ENCODE data around the gene HDAC9. TPM values are rescaled to one million over a fixed set of nuclear protein-coding genes. Genes with fewer than 3 reads are reported as not detected.

Gene HDAC9
- total RNA-seq, 1 donor from 2014 or later, result 3.6 TPM

GRCh38 chr7:18474944-18475343 lies 20.6 kb upstream of the HDAC9 start:
- no peak overlapping the region for H3K4me3 Mint-ChIP-seq (ENCODE audit: low read depth)

DNA sequence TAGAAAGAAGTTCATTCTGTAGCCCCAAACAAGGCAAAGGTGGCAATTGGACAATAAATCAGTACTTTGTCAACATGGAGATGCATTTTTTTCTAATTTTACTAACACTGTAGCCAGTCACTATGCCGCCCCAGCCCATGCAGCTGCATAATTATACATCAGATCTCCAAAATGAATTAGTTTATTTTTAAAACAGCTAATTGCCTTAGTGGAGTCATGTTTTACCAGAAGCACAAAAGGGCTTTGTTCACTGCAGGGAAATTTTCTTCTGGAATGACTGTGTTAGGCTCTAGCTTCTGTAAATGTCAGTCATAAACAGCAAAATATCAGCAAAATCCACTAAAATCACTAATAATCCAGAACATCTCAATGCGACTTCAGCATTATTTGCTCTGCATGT lies 20.1 kb upstream of the HDAC9 start:
- no peaks in the 10 kb centered on the region for H3K9me3 Mint-ChIP-seq (ENCODE audit: low read depth)
- no peak overlapping the region for H3K27ac Mint-ChIP-seq
- H3K4me3 Mint-ChIP-seq (ENCODE audit: low read depth), result no peak overlapping the region
- TF ChIP-seq, protein P1, sequence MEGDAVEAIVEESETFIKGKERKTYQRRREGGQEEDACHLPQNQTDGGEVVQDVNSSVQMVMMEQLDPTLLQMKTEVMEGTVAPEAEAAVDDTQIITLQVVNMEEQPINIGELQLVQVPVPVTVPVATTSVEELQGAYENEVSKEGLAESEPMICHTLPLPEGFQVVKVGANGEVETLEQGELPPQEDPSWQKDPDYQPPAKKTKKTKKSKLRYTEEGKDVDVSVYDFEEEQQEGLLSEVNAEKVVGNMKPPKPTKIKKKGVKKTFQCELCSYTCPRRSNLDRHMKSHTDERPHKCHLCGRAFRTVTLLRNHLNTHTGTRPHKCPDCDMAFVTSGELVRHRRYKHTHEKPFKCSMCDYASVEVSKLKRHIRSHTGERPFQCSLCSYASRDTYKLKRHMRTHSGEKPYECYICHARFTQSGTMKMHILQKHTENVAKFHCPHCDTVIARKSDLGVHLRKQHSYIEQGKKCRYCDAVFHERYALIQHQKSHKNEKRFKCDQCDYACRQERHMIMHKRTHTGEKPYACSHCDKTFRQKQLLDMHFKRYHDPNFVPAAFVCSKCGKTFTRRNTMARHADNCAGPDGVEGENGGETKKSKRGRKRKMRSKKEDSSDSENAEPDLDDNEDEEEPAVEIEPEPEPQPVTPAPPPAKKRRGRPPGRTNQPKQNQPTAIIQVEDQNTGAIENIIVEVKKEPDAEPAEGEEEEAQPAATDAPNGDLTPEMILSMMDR (IDR thresholded peaks at IDR 0.05; ENCODE audit: unreplicated experiment), result no peak
- no peak for DNase-seq (ENCODE audit: low spot score, unreplicated experiment)
- no peaks in the 10 kb centered on the region for H3K36me3 Mint-ChIP-seq (ENCODE audit: insufficient read depth)
- H3K4me1 Mint-ChIP-seq (ENCODE audit: low read depth), result peaks cover 3% of the 10 kb centered on the region
- no peaks in the 10 kb centered on the region for H3K27me3 Mint-ChIP-seq

More at GRCh38 chr7:18474944-18475343, 20.6 kb upstream of the HDAC9 start:
- H3K27ac Mint-ChIP-seq, result no peak overlapping the region
- H3K27me3 Mint-ChIP-seq, result no peaks in the 10 kb centered on the region
- H3K9me3 Mint-ChIP-seq (ENCODE audit: low read depth), result no peaks in the 10 kb centered on the region
- peaks cover 3% of the 10 kb centered on the region for H3K4me1 Mint-ChIP-seq (ENCODE audit: low read depth)
- H3K36me3 Mint-ChIP-seq (ENCODE audit: insufficient read depth), result no peaks in the 10 kb centered on the region
- no peak for DNase-seq (ENCODE audit: low spot score, unreplicated experiment)
- TF ChIP-seq, protein P1 (IDR thresholded peaks at IDR 0.05; ENCODE audit: unreplicated experiment), result no peak

GRCh38 chr7:18481776-18482175 lies 13.8 kb upstream of the HDAC9 start:
- TF ChIP-seq, protein P1 (IDR thresholded peaks at IDR 0.05; ENCODE audit: unreplicated experiment), result no peak
- no peak overlapping the region for H3K4me3 Mint-ChIP-seq (ENCODE audit: low read depth)

DNA sequence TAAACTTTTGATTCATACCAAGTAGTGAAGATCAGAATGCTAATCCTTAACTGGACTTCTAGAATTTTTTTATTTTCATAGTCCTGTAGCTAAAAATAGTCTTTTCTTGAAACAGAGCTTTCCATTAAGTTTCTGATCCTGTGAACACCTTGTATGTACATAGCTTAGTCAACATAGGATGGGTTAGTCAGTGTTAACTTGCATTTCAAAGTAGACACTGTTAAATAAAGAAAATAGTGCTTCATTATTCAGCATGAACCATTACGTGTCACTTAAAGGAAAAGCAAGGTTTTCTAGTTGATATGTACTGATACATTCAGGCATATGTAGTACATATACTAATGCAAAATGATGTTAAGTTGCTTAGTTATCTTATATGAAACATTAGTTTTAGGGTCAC lies 7.5 kb upstream of the HDAC9 start:
- no peaks in the 10 kb centered on the region for H3K36me3 Mint-ChIP-seq (ENCODE audit: insufficient read depth)
- H3K4me1 Mint-ChIP-seq (ENCODE audit: low read depth), result peaks cover 2% of the 10 kb centered on the region
- no peaks in the 10 kb centered on the region for H3K9me3 Mint-ChIP-seq (ENCODE audit: low read depth)
- no peak for DNase-seq (ENCODE audit: low spot score, unreplicated experiment)
- no peaks in the 10 kb centered on the region for H3K27me3 Mint-ChIP-seq
- TF ChIP-seq, protein P1 (IDR thresholded peaks at IDR 0.05; ENCODE audit: unreplicated experiment), result no peak
- H3K4me3 Mint-ChIP-seq (ENCODE audit: low read depth), result no peak overlapping the region
- H3K27ac Mint-ChIP-seq, result no peak overlapping the region

More at GRCh38 chr7:18481776-18482175, 13.8 kb upstream of the HDAC9 start:
- DNase-seq (ENCODE audit: low spot score, unreplicated experiment), result no peak
- no peak overlapping the region for H3K27ac Mint-ChIP-seq
- no peaks in the 10 kb centered on the region for H3K27me3 Mint-ChIP-seq
- peaks cover 1% of the 10 kb centered on the region for H3K4me1 Mint-ChIP-seq (ENCODE audit: low read depth)
- no peaks in the 10 kb centered on the region for H3K9me3 Mint-ChIP-seq (ENCODE audit: low read depth)
- no peaks in the 10 kb centered on the region for H3K36me3 Mint-ChIP-seq (ENCODE audit: insufficient read depth)

GRCh38 chr7:18489624-18490023 lies 5.9 kb upstream of the HDAC9 start:
- H3K9me3 Mint-ChIP-seq (ENCODE audit: low read depth), result no peaks in the 10 kb centered on the region
- no peaks in the 10 kb centered on the region for H3K27me3 Mint-ChIP-seq
- H3K27ac Mint-ChIP-seq, result no peak overlapping the region
- TF ChIP-seq, protein P1 (IDR thresholded peaks at IDR 0.05; ENCODE audit: unreplicated experiment), result no peak
- DNase-seq (ENCODE audit: low spot score, unreplicated experiment), result no peak
- no peak overlapping the region for H3K4me3 Mint-ChIP-seq (ENCODE audit: low read depth)
- H3K4me1 Mint-ChIP-seq (ENCODE audit: low read depth), result peaks cover 2% of the 10 kb centered on the region
- H3K36me3 Mint-ChIP-seq (ENCODE audit: insufficient read depth), result no peaks in the 10 kb centered on the region

All from progenitor cell of endocrine pancreas (in vitro differentiated cells).